ENCODE data around the gene ITGAL.

DNA sequence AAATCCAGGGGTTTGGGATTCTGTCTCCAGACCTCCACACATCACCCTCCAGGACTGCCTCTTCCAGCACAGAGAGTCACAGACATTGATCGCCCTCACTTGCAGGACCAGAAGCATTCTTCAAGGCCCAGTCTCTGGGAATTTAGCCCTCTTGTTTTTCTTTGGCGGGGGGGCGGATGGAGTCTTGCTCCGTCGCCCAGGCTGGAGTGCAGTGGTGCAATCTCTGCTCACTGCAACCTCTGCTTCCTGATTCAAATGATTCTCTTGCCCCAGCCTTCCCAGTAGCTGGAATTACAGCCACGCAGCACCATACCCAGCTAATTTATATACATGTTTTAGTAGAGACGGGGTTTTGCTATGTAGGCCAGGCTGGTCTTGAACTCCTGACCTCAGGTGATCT, 8.5 kb upstream of the ITGAL start:
- TF ChIP-seq, protein P1, sequence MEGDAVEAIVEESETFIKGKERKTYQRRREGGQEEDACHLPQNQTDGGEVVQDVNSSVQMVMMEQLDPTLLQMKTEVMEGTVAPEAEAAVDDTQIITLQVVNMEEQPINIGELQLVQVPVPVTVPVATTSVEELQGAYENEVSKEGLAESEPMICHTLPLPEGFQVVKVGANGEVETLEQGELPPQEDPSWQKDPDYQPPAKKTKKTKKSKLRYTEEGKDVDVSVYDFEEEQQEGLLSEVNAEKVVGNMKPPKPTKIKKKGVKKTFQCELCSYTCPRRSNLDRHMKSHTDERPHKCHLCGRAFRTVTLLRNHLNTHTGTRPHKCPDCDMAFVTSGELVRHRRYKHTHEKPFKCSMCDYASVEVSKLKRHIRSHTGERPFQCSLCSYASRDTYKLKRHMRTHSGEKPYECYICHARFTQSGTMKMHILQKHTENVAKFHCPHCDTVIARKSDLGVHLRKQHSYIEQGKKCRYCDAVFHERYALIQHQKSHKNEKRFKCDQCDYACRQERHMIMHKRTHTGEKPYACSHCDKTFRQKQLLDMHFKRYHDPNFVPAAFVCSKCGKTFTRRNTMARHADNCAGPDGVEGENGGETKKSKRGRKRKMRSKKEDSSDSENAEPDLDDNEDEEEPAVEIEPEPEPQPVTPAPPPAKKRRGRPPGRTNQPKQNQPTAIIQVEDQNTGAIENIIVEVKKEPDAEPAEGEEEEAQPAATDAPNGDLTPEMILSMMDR (IDR thresholded peaks at IDR 0.05), result no peak
- no peak for TF ChIP-seq ZFX (IDR thresholded peaks at IDR 0.05; ENCODE audit: borderline replicate concordance)

Measured in 22Rv1 (cell line).